ENCODE data around the gene TRIM29.

- TF ChIP-seq FOXA1 (IDR thresholded peaks at IDR 0.05; ENCODE audit: borderline replicate concordance) (no peak), ATF7 (IDR thresholded peaks at IDR 0.05) (no peak), CTCF (IDR thresholded peaks at IDR 0.05 in 2 of 3, conservative IDR thresholded peaks at IDR 0.05 in 1 of 3; ENCODE audit: insufficient read depth in 2 of 3, low read depth in 1 of 3, low read length in 3 of 3) (no peak), REST (IDR thresholded peaks at IDR 0.05; ENCODE audit: borderline replicate concordance) (no peak), REST (CRISPR knock-in tag; IDR thresholded peaks at IDR 0.05; ENCODE audit: low read depth) (no peak), HNRNPUL1 (IDR thresholded peaks at IDR 0.05; ENCODE audit: low read length) (no peak), BRF2 (IDR thresholded peaks at IDR 0.05; ENCODE audit: borderline replicate concordance, insufficient read depth, insufficient read length) (no peak), FOXK2 (conservative IDR thresholded peaks at IDR 0.05 in 1 of 2, IDR thresholded peaks at IDR 0.05 in 1 of 2; ENCODE audit: low read depth in 2 of 2) (no peak)
Measured at GRCh38 chr11:120186456-120186773, 48.5 kb upstream of the TRIM29 start.
